Measurements from ENCODE around the gene AGAP3.

AGAP3 gene

DNA sequence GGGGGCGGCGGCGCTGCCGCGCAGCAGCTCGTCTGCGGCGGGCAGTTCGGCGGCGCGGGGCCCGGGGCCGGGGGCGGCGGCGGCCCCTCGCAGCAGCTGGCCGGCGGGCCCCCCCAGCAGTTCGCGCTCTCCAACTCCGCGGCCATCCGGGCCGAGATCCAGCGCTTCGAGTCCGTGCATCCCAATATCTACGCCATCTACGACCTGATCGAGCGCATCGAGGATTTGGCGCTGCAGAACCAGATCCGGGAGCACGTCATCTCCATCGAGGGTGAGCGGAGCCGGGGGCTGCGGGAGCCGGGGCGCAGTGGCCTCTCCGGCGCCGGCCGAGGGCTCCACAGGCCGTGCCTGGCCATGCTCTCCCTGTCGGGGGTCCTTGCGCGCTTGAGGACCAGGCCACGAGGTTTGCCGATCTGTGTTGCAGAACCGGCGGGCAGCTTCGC is 548 bp downstream of the AGAP3 start:
- Histone ChIP-seq H3K14ac (ENCODE audit: low read length) (peak overlapping the region; percentile 88), H3K27ac (ENCODE audit: low read depth, low read length) (peak overlapping the region; percentile 3), H3K4me3 (ENCODE audit: low read depth, low read length) (peak overlapping the region; percentile 75), H3K27me3 (ENCODE audit: insufficient read depth, low read length) (no peaks in the 10 kb centered on the region), H3K9ac (ENCODE audit: low read length) (peak overlapping the region; percentile 78), H3K79me2 (ENCODE audit: control insufficient read depth, insufficient read depth, low read length, poor library complexity) (peaks cover 32% of the 10 kb centered on the region), H3K79me1 (ENCODE audit: low read length) (peaks cover 33% of the 10 kb centered on the region), H3K9me3 (ENCODE audit: insufficient read depth, low read depth, low read length) (no peaks in the 10 kb centered on the region), H2BK12ac (ENCODE audit: low read length) (no peak overlapping the region), H4K12ac (ENCODE audit: low read depth, low read length) (no peak overlapping the region), H4K8ac (ENCODE audit: low read depth, low read length) (peak overlapping the region; percentile 49), H2AFZ (ENCODE audit: insufficient read depth, low read length, poor library complexity) (peak overlapping the region; percentile 17), H3K4ac (ENCODE audit: low read depth, low read length) (peak overlapping the region; percentile 87), H3K18ac (ENCODE audit: low read length) (peak overlapping the region; percentile 85), H2AK5ac (ENCODE audit: low read length) (peak overlapping the region; percentile 52), H3K4me2 (ENCODE audit: low read length) (peak overlapping the region; percentile 97), H2BK5ac (ENCODE audit: low read depth, low read length, poor library complexity) (peak overlapping the region; percentile 38), H2BK120ac (ENCODE audit: insufficient read depth, low read length, poor library complexity) (peak overlapping the region; percentile 3), H3K23ac (ENCODE audit: low read length) (no peak overlapping the region), H4K91ac (ENCODE audit: low read depth, low read length) (peak overlapping the region; percentile 41), H3K4me1 (ENCODE audit: control insufficient read depth in 1 of 2, insufficient read depth in 2 of 2, low read length in 2 of 2) (peaks cover 46 to 57% of the 10 kb centered on the region in 2 experiments), H3K36me3 (ENCODE audit: control insufficient read depth in 1 of 2, insufficient read depth in 2 of 2, low read length in 2 of 2) (peaks cover 0 to 4% of the 10 kb centered on the region in 2 experiments)
- WGBS (ENCODE audit: extremely low coverage, insufficient coverage, insufficient read length) = no CpG with 5 or more reads among the region's 56 CpGs
- DNase-seq = peak in 1 of 2 donors; percentile 53

- H3K4me3 ChIP-seq (ENCODE audit: low read depth, low read length) = peak overlapping the region; percentile 75
- peak overlapping the region; percentile 41 for H4K91ac ChIP-seq (ENCODE audit: low read depth, low read length)
- peak overlapping the region; percentile 87 for H3K4ac ChIP-seq (ENCODE audit: low read depth, low read length)
- peak in 1 of 2 donors; percentile 59 for DNase-seq
- H2AK5ac ChIP-seq (ENCODE audit: low read length) = peak overlapping the region; percentile 52
- peak overlapping the region; percentile 50 for H4K8ac ChIP-seq (ENCODE audit: low read depth, low read length)
- H2BK12ac ChIP-seq (ENCODE audit: low read length) = no peak overlapping the region
- H3K18ac ChIP-seq (ENCODE audit: low read length) = peak overlapping the region; percentile 85
- peaks cover 40 to 51% of the 10 kb centered on the region in 2 experiments for H3K4me1 ChIP-seq (ENCODE audit: control insufficient read depth in 1 of 2, insufficient read depth in 2 of 2, low read length in 2 of 2)
- no peaks in the 10 kb centered on the region for H3K9me3 ChIP-seq (ENCODE audit: insufficient read depth, low read depth, low read length)
- H3K23ac ChIP-seq (ENCODE audit: low read length) = no peak overlapping the region
- peaks cover 0 to 4% of the 10 kb centered on the region in 2 experiments for H3K36me3 ChIP-seq (ENCODE audit: control insufficient read depth in 1 of 2, insufficient read depth in 2 of 2, low read length in 2 of 2)
- WGBS (ENCODE audit: extremely low coverage, insufficient coverage, insufficient read length) = no CpG with 5 or more reads among the region's 70 CpGs
- H4K12ac ChIP-seq (ENCODE audit: low read depth, low read length) = peak overlapping the region; percentile 38
- H3K27ac ChIP-seq (ENCODE audit: low read depth, low read length) = peak overlapping the region; percentile 3
- H3K79me2 ChIP-seq (ENCODE audit: control insufficient read depth, insufficient read depth, low read length, poor library complexity) = peaks cover 29% of the 10 kb centered on the region
- peak overlapping the region; percentile 78 for H3K9ac ChIP-seq (ENCODE audit: low read length)
- H3K27me3 ChIP-seq (ENCODE audit: insufficient read depth, low read length) = no peaks in the 10 kb centered on the region
- H2BK120ac ChIP-seq (ENCODE audit: insufficient read depth, low read length, poor library complexity) = peak overlapping the region; percentile 34
- H2AFZ ChIP-seq (ENCODE audit: insufficient read depth, low read length, poor library complexity) = peak overlapping the region; percentile 8
- H3K4me2 ChIP-seq (ENCODE audit: low read length) = peak overlapping the region; percentile 97
- H2BK5ac ChIP-seq (ENCODE audit: low read depth, low read length, poor library complexity) = peak overlapping the region; percentile 38
- H3K14ac ChIP-seq (ENCODE audit: low read length) = peak overlapping the region; percentile 88
- H3K79me1 ChIP-seq (ENCODE audit: low read length) = peaks cover 30% of the 10 kb centered on the region
These were observed 1.2 kb downstream of the AGAP3 start for GRCh38 chr7:151087245-151088018.

DNA sequence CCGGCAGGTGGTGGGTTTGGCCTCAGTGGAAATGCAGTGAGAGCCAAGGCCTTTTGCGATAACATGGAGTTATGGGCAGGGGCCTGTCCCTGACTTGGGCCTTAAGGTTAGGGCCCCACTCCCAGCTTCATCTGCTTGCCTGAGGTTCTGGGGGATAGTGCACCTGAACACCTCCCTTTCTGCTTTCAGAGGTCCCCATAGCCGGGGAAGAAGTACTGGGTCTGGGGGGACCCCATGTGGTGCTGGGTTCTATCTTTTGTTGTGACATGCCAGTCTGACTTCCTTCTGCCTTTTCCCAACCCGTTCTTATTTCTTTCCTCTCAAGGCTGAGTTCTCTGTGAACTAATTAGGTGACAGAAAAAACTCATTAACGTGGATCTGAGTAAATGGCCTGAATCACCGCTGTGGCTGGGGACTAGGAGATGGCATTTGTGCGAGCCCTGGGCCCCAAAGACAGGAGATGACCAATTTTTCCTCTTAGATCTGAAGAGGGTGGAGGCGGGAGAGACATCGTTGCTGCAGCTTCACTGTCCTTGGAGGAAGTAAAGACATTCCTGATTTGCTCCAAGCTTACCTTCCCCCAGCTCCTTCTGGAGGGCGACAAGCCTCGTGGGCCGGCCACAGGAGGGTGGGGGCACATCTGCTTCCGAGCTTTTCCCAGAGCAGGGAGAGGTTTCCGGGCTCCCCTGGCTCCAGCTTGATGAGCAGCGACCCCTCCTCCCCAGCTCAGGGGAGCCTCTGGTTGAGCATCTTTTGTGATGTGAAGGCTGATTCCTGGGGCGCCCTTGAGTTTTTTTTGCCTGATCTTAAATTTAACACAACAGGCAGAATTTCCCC is 2.0 kb downstream of the AGAP3 start:
- Histone ChIP-seq H2AFZ (ENCODE audit: insufficient read depth, low read length, poor library complexity) (peak overlapping the region; percentile 8), H3K9me3 (ENCODE audit: insufficient read depth, low read depth, low read length) (no peaks in the 10 kb centered on the region), H3K14ac (ENCODE audit: low read length) (peak overlapping the region; percentile 76), H2AK5ac (ENCODE audit: low read length) (no peak overlapping the region), H3K36me3 (ENCODE audit: control insufficient read depth in 1 of 2, insufficient read depth in 2 of 2, low read length in 2 of 2) (peaks cover 0 to 4% of the 10 kb centered on the region in 2 experiments), H4K12ac (ENCODE audit: low read depth, low read length) (no peak overlapping the region), H3K4ac (ENCODE audit: low read depth, low read length) (peak overlapping the region; percentile 87), H3K4me1 (ENCODE audit: control insufficient read depth in 1 of 2, insufficient read depth in 2 of 2, low read length in 2 of 2) (peaks cover 37 to 48% of the 10 kb centered on the region in 2 experiments), H3K9ac (ENCODE audit: low read length) (no peak overlapping the region), H2BK5ac (ENCODE audit: low read depth, low read length, poor library complexity) (no peak overlapping the region), H3K4me2 (ENCODE audit: low read length) (peak overlapping the region; percentile 97), H2BK120ac (ENCODE audit: insufficient read depth, low read length, poor library complexity) (no peak overlapping the region), H3K79me1 (ENCODE audit: low read length) (peaks cover 27% of the 10 kb centered on the region), H3K27me3 (ENCODE audit: insufficient read depth, low read length) (no peaks in the 10 kb centered on the region), H3K27ac (ENCODE audit: low read depth, low read length) (no peak overlapping the region), H4K8ac (ENCODE audit: low read depth, low read length) (peak overlapping the region; percentile 50), H2BK12ac (ENCODE audit: low read length) (peak overlapping the region; percentile 8), H3K79me2 (ENCODE audit: control insufficient read depth, insufficient read depth, low read length, poor library complexity) (peaks cover 23% of the 10 kb centered on the region), H3K18ac (ENCODE audit: low read length) (peak overlapping the region; percentile 85), H3K4me3 (ENCODE audit: low read depth, low read length) (peak overlapping the region; percentile 75), H4K91ac (ENCODE audit: low read depth, low read length) (peak overlapping the region; percentile 41), H3K23ac (ENCODE audit: low read length) (no peak overlapping the region)
- no CpG with 5 or more reads among the region's 16 CpGs for WGBS (ENCODE audit: extremely low coverage, insufficient coverage, insufficient read length)
- no peak for DNase-seq

All from trophoblast cell (in vitro differentiated cells and primary cell).